LNCAP (cell line): ENCODE measurements around the gene SFXN4.

Experiments used
- CTCF ChIP-seq: fragments of 450-650 bp; IDR thresholded peaks from 2 replicates; pipeline ENCODE4 v1.5.1; 2017; ENCODE audit warnings: mild to moderate bottlenecking

The SFXN4 gene

GRCh38 chr10:119207713-119208552 lies 42.4 kb upstream of the SFXN4 start:
- TF ChIP-seq CTCF = no peak

- no peak for TF ChIP-seq CTCF
Measured at GRCh38 chr10:119207366-119207666, 41.8 kb upstream of the SFXN4 start, which contains the start of gene GRK5. Gene GRK5 (plus strand): TSS chr10:119207571. CDS start chr10:119207918, 347 bp downstream.

GRCh38 chr10:119206603-119207365 lies 41.3 kb upstream of the SFXN4 start:
- TF ChIP-seq CTCF = peak; percentile 89

GRCh38 chr10:119205894-119206602 lies 40.5 kb upstream of the SFXN4 start:
- no peak for TF ChIP-seq CTCF

GRCh38 chr10:119203006-119203405 lies 37.5 kb upstream of the SFXN4 start:
- TF ChIP-seq CTCF = no peak

- no peak for TF ChIP-seq CTCF
Measured at GRCh38 chr10:119201233-119201632, 35.7 kb upstream of the SFXN4 start.

GRCh38 chr10:119199231-119199992 lies 33.9 kb upstream of the SFXN4 start:
- peak; percentile 72 for TF ChIP-seq CTCF
